Bone marrow (tissue), 2 donors: Measurements from ENCODE around the gene DIAPH3.
"Not testable (repeated sequence)": the region's sequence is repeated elsewhere in the genome, so short reads cannot be mapped to it uniquely, and the experiment has no call there.

Experiments used
- DNase-seq, 2 donors: peaks; one replicate each; lab custom pipeline; 2025; lab: John Stamatoyannopoulos, UW

Gene DIAPH3

GRCh38 chr13:60163478-60164233, at the start of gene DIAPH3:
TSS of gene DIAPH3 (minus strand) at chr13:60163928. CDS start at chr13:60163766, 162 bp downstream.
- DNase-seq: peak; percentile 74 to 86

- DNase-seq: no peak
Measured at GRCh38 chr13:60213236-60213744, 49.6 kb upstream of the DIAPH3 start.

GRCh38 chr13:60211548-60211947, 47.8 kb upstream of the DIAPH3 start:
- DNase-seq: no peak

- no peak for DNase-seq
Measured at GRCh38 chr13:60210510-60211330, 47.0 kb upstream of the DIAPH3 start.

GRCh38 chr13:60205499-60205898, 41.8 kb upstream of the DIAPH3 start:
- not testable (repeated sequence) for DNase-seq

GRCh38 chr13:60201286-60201685, 37.6 kb upstream of the DIAPH3 start:
- no peak for DNase-seq

- DNase-seq: not testable (repeated sequence)
Measured at GRCh38 chr13:60195893-60196292, 32.2 kb upstream of the DIAPH3 start.

GRCh38 chr13:60182907-60183306, 19.2 kb upstream of the DIAPH3 start:
- no peak for DNase-seq

- no peak for DNase-seq
Measured at GRCh38 chr13:60178327-60178726, 14.6 kb upstream of the DIAPH3 start.

GRCh38 chr13:60175571-60175970, 11.8 kb upstream of the DIAPH3 start:
- DNase-seq: no peak

GRCh38 chr13:60174113-60174512, 10.4 kb upstream of the DIAPH3 start:
- DNase-seq: no peak

GRCh38 chr13:60172111-60172510, 8.4 kb upstream of the DIAPH3 start:
- no peak for DNase-seq

- DNase-seq: no peak
Measured at GRCh38 chr13:60170414-60170813, 6.7 kb upstream of the DIAPH3 start.

- no peak for DNase-seq
Measured at GRCh38 chr13:60169239-60170031, 5.7 kb upstream of the DIAPH3 start.

GRCh38 chr13:60167121-60167520, 3.4 kb upstream of the DIAPH3 start:
- no peak for DNase-seq

- no peak for DNase-seq
Measured at GRCh38 chr13:60165391-60166099, 1.8 kb upstream of the DIAPH3 start.

- no peak for DNase-seq
Measured at GRCh38 chr13:60164234-60164889, 634 bp upstream of the DIAPH3 start.

- DNase-seq: no peak
Measured at GRCh38 chr13:60162096-60162495, 1.6 kb downstream of the DIAPH3 start.

- no peak for DNase-seq
Measured at GRCh38 chr13:60158321-60158801, 5.4 kb downstream of the DIAPH3 start.

- DNase-seq: no peak
Measured at GRCh38 chr13:60155978-60156377, 7.8 kb downstream of the DIAPH3 start.

GRCh38 chr13:60152904-60153303, 10.8 kb downstream of the DIAPH3 start:
- DNase-seq: no peak
